BJ (cell line): ENCODE measurements around the gene RPUSD3. TPM values are rescaled to one million over a fixed set of nuclear protein-coding genes. Genes with fewer than 3 reads are reported as not detected.

Experiments
- CTCF ChIA-PET: fragments of 350-600 bp; formaldehyde crosslinking; extraction: SDS; loops from one replicate; lab custom pipeline; 2021; ENCODE audit warnings: antibody characterized with exemption, inconsistent platforms; lab: Yijun Ruan, JAX
- POLR2A ChIA-PET: fragments of 300-600 bp; sonication (Branson Sonifier 250); formaldehyde crosslinking; extraction: SDS; loops from one replicate; lab custom pipeline; 2021; ENCODE audit warnings: antibody characterized with exemption; lab: Charles Lee
- DNase-seq: peaks from one replicate; pipeline ENCODE4 v3.0.0-alpha.2; 2011; ENCODE audit warnings: low read depth
- H3K27me3 ChIP-seq: 2 replicates; pipeline ENCODE4 v1.6.0; 2011; ENCODE audit warnings: low read length; ENCODE audit not compliant: control insufficient read depth, insufficient read depth
- H3K36me3 ChIP-seq: 2 replicates; pipeline ENCODE4 v1.5.1; 2011; ENCODE audit warnings: low read length; ENCODE audit not compliant: control insufficient read depth, insufficient read depth
- H3K4me3 ChIP-seq: 2 replicates; pipeline ENCODE4 v1.5.1; 2011; ENCODE audit warnings: low read depth, mild to moderate bottlenecking, control low read depth, low read length
- CTCF ChIP-seq: IDR thresholded peaks from 2 replicates; pipeline ENCODE4 v1.5.1; 2011; ENCODE audit warnings: low read depth, mild to moderate bottlenecking, control low read depth, inconsistent platforms, low read length, moderate library complexity; ENCODE audit not compliant: insufficient read depth
- polyA minus RNA-seq: library from RNA; depleted of rRNA, polyadenylated mRNA; stranded (reverse); fragments of >200 nt; gene quantifications from 2 replicates; pipeline ENCODE4 v1.2.3, GENCODE V29; 2011; rRNA and poly(A)+ RNA removed
- polyA plus RNA-seq: library from polyadenylated mRNA; depleted of rRNA; stranded (reverse); fragments of >200 nt; gene quantifications from 2 replicates; pipeline ENCODE4 v1.2.3, GENCODE V29; 2011; rRNA removed

The RPUSD3 gene
- polyA plus RNA-seq (28.5 and 44.9 TPM in 2 replicates), polyA minus RNA-seq (17.1 and 31.4 TPM in 2 replicates)

- Histone ChIP-seq H3K4me3 (peak within 1 kb of the TSS; percentile 78), H3K36me3 (peaks cover 7% of the 10 kb centered on the region), H3K27me3 (no peaks in the 10 kb centered on the region)
- ChIA-PET POLR2A (interaction anchor here (0.6 to 0.7 kb wide), 2 partner anchors 11 to 73 kb away, joined by 3 to 4 read pairs; no protein-coding TSS in a partner anchor), CTCF (interaction anchor here (0.9 to 2.7 kb wide), 3 partner anchors 71 to 103 kb away, joined by 5 to 10 read pairs (median 10); partner anchors contain the start of gene CRELD1)
- no peak for TF ChIP-seq CTCF
- DNase-seq = peak; percentile 67
Observed at GRCh38 chr3:9843715-9844438, at the start of gene RPUSD3. Gene RPUSD3, minus strand, starts transcription at chr3:9844008. Its CDS starts 18 bp downstream, at chr3:9843990.

- no peak for TF ChIP-seq CTCF
- H3K36me3 ChIP-seq = peaks cover 6% of the 10 kb centered on the region
- DNase-seq = no peak
- H3K27me3 ChIP-seq = no peaks in the 10 kb centered on the region
- CTCF ChIA-PET = interaction anchor here (0.6 to 1.0 kb wide), 4 partner anchors 11 to 85 kb away, joined by 3 to 4 read pairs (median 3); partner anchors contain the start of gene IL17RE
- peak overlapping the region; percentile 98 for H3K4me3 ChIP-seq
- POLR2A ChIA-PET = interaction anchor here (0.6 kb wide), 1 partner anchor 260 kb away, joined by 5 read pairs; no protein-coding TSS in a partner anchor
Observed at GRCh38 chr3:9891072-9891622, 47.3 kb upstream of the RPUSD3 start.

GRCh38 chr3:9890249-9891071, 46.7 kb upstream of the RPUSD3 start, which contains the start of gene JAGN1:
Gene JAGN1, plus strand, starts transcription at chr3:9890610. Its CDS starts 113 bp downstream, at chr3:9890723.
- no peaks in the 10 kb centered on the region for H3K27me3 ChIP-seq
- peak within 1 kb of the TSS; percentile 98 for H3K4me3 ChIP-seq
- ChIA-PET POLR2A (interaction anchor here (0.6 kb wide), 1 partner anchor 261 kb away, joined by 5 read pairs; no protein-coding TSS in a partner anchor), CTCF (interaction anchor here (0.7 to 0.9 kb wide), 2 partner anchors 53 to 85 kb away, joined by 3 to 4 read pairs; no protein-coding TSS in a partner anchor)
- no peak for DNase-seq
- 0 out of 2 replicates have a peak, but pooled peaks have one; percentile 9 for TF ChIP-seq CTCF
- peaks cover 6% of the 10 kb centered on the region for H3K36me3 ChIP-seq

- ChIA-PET CTCF (no interaction called here), POLR2A (no interaction called here)
- Histone ChIP-seq H3K36me3 (peaks cover 6% of the 10 kb centered on the region), H3K4me3 (no peak overlapping the region), H3K27me3 (no peaks in the 10 kb centered on the region)
- no peak for DNase-seq
- no peak for TF ChIP-seq CTCF
Observed at GRCh38 chr3:9889405-9889804, 45.6 kb upstream of the RPUSD3 start.
